GM18951 (cell line): ENCODE results near the gene YY1.

ENCODE experiments used
- POLR2A ChIP-seq: IDR thresholded peaks from 4 replicates; pipeline ENCODE4 v1.6.1; 2011; ENCODE audit warnings: mild to moderate bottlenecking; ENCODE audit not compliant: insufficient read length, insufficient read depth; ENCODE audit errors: extremely low read depth
- in situ Hi-C: fragments of 300-500 bp; cut with MboI; formaldehyde crosslinking; loops from one replicate; pipeline ENCODE4 v1.12.0; 2022; ENCODE audit warnings: low sequenced_read_pairs, mixed read lengths, inconsistent platforms; ENCODE audit not compliant: unreplicated experiment

YY1 gene

GRCh38 chr14:100250732-100251465 is 12.0 kb downstream of the YY1 start:
- no peak for TF ChIP-seq POLR2A
- in situ Hi-C loops = no loop called here

DNA sequence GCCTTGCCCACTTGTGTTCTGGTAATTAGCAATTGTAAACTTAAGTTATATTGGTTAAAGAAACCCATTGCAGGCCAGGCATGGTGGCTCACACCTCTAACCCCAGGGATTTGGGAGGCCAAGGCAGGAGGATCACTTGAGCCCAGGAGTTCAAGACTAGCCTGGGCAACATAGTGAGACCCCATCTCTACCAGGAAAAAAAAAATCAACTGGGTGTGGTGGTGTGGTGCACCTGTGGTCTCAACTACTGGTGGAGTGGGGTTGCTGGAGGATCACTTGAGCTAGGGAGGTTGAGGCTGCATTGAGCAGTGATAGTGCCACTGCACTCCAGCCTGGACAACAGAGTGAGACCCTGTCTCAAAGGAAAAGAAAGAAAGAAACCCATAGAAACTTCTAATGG is 13.7 kb downstream of the YY1 start:
- no peak for TF ChIP-seq POLR2A
- in situ Hi-C loops = no loop called here

DNA sequence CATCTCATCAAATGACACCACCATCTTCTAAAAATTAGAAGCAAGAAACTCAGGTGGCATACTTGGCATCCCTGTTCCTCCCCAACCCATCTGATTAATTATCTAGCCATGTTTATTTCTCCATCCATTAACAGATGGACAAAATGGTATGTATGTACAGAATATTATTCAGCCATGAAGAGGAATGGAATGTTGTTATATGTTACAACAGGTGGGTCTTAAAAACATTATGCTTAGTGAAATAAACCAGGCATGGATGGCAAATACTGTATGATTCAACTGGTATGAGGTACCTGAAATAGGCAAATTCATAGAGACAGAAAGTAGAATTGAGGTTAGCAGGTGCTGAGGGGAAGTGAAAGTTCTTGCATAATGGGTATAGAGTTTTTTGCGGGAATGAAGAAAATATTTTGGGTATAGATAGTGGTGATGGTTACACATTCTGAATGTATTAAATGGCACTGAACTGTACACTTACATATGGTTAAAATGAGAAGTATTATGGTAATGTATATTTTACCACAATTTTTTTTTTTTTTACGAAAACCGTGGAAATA is 17.5 kb downstream of the YY1 start:
- in situ Hi-C loops = no loop called here
- no peak for TF ChIP-seq POLR2A

- in situ Hi-C loops = no loop called here
- TF ChIP-seq POLR2A = no peak
Observed at GRCh38 chr14:100261621-100262020, 22.7 kb downstream of the YY1 start.

- TF ChIP-seq POLR2A = no peak
- in situ Hi-C loops = no loop called here
Observed at GRCh38 chr14:100262545-100262944, 23.6 kb downstream of the YY1 start.

DNA sequence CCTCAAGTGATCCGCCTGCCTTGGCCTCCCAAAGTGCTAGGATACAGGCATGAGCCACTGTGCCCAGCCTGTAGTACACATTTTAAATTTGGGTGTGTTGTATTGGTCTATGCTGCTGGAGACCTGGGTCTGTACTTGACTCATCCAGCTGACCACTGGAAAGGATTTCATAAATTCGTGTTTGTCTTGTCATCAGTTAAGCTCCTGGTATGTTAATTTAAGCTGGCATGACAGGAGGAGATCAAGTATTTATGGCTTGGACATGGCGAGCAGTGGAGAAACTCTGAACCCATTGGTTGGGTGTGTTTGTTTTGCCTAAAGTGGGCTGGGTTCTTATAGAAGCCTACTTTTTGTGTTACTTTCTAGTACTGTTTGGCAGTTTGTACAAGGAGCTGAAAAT is 24.2 kb downstream of the YY1 start:
- TF ChIP-seq POLR2A = no peak
- in situ Hi-C loops = no loop called here

DNA sequence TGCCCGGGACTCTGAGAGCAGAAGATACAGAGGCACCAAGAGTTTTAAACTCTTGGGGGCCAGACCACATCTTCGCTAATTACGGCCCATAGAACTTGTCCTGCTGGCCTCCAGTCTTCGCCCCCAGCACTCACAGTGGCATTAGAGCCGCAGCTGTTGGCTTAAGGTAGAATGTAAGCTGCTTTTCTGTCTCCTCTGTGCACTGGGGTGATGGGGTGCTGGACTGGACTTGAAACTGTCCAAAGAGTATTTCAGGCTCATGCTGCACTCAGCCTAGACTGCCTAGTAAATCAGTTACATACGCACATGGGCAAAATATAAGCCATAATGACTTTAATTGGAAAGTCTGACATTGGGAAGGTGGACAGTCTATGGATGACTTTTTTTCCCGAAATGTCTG is 29.0 kb downstream of the YY1 start:
- in situ Hi-C loops = no loop called here
- no peak for TF ChIP-seq POLR2A

DNA sequence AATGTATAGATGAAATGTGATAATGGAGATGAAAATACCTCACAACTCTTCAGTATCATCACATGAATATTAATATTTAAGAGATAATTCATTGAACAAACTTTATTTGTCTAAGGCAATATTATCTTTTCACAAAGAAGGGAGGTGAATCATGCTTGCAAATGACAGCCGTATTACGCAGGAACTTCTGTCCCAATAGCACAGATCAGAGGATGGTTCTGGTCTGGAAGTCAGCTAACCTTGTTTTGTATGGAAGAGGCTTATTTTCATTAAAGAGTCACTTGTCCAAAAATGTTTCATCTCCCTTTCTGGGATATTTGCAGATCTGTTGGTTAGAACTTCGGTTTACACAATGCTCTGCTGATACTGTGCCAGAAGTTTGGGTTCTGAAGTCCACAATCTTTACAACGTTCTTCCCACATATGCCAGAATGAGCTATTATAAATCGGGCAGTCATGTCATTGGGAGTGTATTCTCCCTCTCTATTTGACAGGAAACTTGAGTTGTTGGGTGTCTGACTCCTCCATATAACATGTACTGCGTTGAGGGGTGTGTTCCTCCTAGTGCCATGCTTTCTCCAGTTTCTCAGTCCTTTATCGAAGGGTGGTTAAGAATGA is 29.8 kb downstream of the YY1 start:
- in situ Hi-C loops = no loop called here
- no peak for TF ChIP-seq POLR2A

DNA sequence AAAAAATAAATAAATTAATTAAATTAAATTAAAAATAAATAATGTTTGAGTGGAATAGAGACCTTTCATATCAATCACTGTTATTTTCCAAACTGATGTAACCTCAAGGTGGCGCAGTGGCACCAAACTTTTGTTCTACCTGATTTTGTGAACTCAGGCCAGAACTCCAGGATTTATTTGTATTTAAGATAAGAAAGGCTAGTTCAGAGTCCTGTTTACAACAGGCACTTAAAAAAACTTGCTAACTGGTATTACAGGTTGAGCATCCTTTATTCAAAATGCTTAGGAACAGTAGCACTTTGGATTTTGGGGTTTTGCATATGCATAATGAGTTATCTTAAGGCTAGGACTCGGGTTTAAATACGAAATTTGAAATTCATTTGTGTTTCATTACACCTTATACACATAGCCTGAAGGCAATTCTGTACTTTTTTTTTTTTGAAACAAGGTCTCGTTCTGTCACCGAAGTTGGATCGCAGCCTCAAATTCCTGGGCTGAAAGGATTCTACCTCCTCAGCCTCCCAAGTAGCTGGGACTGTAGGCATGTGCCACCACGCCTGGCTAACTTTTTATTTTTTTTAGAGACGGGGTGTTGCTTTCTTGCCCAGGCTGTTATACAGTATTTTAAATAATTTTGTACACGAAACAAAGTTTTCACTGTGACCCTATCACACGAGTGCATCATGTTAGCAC is 32.4 kb downstream of the YY1 start:
- in situ Hi-C loops = no loop called here
- no peak for TF ChIP-seq POLR2A

DNA sequence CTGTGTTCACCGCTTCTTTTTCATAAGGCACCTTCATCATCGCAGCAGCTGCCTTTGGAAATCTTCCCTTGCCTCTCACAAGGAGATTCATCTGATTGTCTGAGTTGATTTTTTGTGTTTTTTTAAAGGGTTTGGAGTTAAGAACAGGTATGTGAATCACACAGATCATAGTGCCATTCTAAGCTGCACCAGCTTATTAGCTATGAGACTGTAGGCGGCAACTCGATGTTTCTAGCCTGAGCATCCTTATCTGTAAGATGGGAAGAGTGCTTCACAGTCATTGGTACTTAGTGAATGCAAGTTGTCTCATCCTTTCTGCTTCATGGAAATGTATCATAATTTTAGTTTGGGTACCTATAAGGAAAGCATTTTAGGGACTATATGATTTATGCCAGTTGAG is 35.3 kb downstream of the YY1 start:
- no peak for TF ChIP-seq POLR2A
- in situ Hi-C loops = no loop called here

DNA sequence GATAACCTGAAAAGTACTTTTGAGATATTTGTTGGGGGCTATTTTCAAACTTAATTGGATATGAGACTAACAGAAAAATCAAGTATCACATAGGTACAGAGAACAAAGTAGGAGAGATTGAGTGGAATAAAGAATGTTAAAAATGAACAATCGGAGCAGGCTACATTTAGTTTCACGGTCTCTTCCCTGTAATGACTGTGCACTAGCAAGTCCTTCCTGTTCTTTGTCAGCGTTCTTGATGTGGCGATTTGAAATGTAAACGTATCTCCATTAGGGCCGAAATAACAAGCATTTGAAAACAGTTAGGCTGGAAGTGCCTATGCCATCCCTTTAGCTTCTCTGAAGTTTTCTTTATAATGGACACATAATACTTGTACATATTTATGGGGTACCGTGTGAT is 36.3 kb downstream of the YY1 start:
- no peak for TF ChIP-seq POLR2A
- in situ Hi-C loops = no loop called here

- TF ChIP-seq POLR2A = no peak
- in situ Hi-C loops = no loop called here
Observed at GRCh38 chr14:100278702-100279101, 39.8 kb downstream of the YY1 start.

- no peak for TF ChIP-seq POLR2A
- in situ Hi-C loops = no loop called here
Observed at GRCh38 chr14:100279133-100279532, 40.2 kb downstream of the YY1 start.

DNA sequence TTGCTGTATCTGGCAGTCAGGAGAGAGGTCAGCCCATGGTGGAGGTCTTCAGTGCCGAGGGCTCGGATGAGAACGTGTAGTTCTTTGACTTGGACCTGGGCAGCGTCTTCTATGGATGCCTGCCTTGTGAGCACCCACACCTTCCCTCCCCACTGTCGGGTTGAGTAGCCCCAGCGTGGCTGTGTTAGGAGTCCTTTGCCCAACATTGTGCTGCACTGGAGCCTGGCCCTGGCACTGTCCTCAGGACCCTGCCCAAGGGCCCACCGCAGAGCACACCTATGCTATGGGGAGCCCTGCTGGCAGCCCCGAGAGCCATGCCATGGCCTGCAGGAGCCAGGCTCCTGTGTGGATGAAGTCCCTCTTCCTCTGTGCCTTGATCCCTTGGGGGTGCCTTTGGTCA is 40.6 kb downstream of the YY1 start:
- TF ChIP-seq POLR2A = no peak
- in situ Hi-C loops = no loop called here
